Stimulated activated CD4-positive, alpha-beta T cell treated with anti-CD3 and anti-CD28 coated beads, Interleukin-4, amount 100 ng/mL, for 1 hour (primary cell): Measurements from ENCODE around the gene TSBP1.
"Not testable (repeated sequence)": the region's sequence is repeated elsewhere in the genome, so short reads cannot be mapped to it uniquely, and the experiment has no call there.

ENCODE experiments used
- DNase-seq: peaks from one replicate; pipeline ENCODE4 v3.0.0-alpha.2; 2020

The TSBP1 gene

GRCh38 chr6:32371229-32371628 is 474 bp downstream of the TSBP1 start:
- no peak for DNase-seq

- DNase-seq, result no peak
These were observed 1.2 kb downstream of the TSBP1 start for GRCh38 chr6:32370505-32370904.

- no peak for DNase-seq
These were observed 2.0 kb downstream of the TSBP1 start for GRCh38 chr6:32369660-32370059.

GRCh38 chr6:32367644-32368043 is 4.1 kb downstream of the TSBP1 start:
- DNase-seq, result no peak

- DNase-seq, result not testable (repeated sequence)
These were observed 12.5 kb downstream of the TSBP1 start for GRCh38 chr6:32359225-32359624.

DNA sequence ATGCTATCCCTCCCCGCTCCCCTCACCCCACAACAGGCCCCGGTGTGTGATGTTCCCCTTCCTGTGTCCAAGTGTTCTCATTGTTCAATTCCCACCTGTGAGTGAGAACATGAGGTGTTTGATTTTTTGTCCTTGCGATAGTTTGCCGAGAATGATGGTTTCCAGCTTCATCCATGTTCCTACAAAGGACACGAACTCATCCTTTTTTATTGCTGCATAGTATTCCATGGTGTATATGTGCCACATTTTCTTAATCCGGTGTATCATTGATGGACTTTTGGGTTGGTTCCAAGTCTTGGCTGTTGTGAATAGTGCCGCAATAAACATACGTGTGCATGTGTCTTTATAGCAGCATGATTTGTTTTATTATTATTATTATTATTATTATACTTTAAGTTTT is 13.2 kb downstream of the TSBP1 start:
- DNase-seq, result not testable (repeated sequence)

GRCh38 chr6:32355018-32355417 is 16.7 kb downstream of the TSBP1 start:
- no peak for DNase-seq

- DNase-seq, result no peak
These were observed 18.4 kb downstream of the TSBP1 start for GRCh38 chr6:32353348-32353747.

DNA sequence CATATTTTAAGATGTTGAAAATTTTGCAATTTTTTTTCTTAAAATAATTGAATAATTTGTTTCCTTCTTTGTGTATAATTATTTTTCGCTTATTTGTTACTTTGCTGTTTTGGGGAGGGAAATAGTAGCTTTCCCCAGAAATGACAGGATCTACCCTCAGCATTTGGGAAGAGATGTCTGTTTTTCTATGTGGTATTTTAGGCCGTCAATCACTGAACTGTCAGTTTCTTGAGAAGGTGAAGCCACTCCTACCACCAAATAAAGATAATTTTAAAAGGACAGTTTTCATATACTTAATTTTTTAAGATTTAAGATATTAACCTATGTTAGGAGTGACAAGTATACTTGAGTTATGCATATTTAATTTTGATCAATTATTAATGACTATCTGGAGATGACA is 31.5 kb downstream of the TSBP1 start:
- no peak for DNase-seq

GRCh38 chr6:32337186-32337805 is 34.4 kb downstream of the TSBP1 start:
- no peak for DNase-seq

GRCh38 chr6:32332433-32332832 is 39.3 kb downstream of the TSBP1 start:
- no peak for DNase-seq

GRCh38 chr6:32329141-32329540 is 42.6 kb downstream of the TSBP1 start:
- DNase-seq, result no peak

DNA sequence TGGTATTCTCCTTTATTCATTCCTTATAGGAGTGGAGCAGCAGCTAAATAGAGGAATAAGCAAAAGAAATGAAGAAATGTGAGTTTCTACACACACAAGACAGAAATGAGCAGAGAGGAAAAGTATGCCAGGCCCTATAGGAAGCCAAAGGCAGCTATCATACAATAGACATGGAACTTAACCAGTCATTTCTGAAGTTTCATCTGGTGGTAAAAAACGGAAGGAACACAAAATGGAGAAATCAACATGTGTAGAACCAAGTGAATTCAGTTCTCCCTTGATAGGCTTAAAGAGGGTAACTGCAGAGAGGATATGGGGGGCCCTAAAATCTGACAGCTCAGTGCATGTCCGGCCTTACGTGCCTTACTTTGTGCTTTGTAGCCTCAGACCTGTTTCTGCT is 44.6 kb downstream of the TSBP1 start:
- DNase-seq, result no peak

DNA sequence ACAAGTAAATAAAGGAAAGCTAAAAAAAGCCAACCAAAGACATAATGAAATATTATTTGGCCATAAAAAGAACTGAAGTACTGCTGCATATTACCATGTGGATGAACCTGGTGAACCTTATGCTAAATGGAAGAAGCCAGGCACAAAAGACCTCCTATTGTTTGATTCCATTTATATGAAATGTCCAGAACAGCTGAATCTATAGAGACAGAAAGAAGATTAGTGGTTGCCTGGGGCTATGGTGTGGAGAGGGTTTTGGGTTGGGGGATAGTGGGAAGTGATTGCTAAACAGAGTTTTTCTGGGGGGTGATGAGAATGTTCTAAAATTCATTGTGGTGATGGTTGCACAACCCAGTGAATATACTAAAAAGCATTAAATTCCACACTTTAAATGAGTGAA is 53.2 kb downstream of the TSBP1 start:
- no peak for DNase-seq

GRCh38 chr6:32317541-32317940 is 54.2 kb downstream of the TSBP1 start:
- DNase-seq, result no peak

DNA sequence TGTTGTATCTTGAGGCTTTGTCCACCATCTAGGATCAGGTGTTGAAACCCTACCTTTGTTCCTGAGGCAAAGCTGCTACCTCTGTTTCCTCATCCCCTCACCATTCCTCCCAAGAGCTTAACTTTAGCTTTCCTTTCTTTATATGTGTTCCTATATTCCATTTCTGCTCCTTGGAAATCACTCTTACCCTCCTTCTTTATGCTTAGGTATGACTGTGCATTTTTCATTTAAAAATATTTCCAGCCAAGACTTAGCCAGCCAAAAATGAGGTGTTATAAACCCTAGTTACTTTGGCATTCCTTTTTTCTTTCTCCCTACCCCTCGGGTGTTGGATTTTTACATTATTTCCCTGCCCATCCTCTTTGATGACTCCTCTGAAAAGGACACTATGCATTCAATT is 57.7 kb downstream of the TSBP1 start:
- no peak for DNase-seq

- no peak for DNase-seq
These were observed 72.9 kb downstream of the TSBP1 start for GRCh38 chr6:32298632-32299336.

GRCh38 chr6:32294980-32295379 is 76.7 kb downstream of the TSBP1 start:
- not testable (repeated sequence) for DNase-seq

DNA sequence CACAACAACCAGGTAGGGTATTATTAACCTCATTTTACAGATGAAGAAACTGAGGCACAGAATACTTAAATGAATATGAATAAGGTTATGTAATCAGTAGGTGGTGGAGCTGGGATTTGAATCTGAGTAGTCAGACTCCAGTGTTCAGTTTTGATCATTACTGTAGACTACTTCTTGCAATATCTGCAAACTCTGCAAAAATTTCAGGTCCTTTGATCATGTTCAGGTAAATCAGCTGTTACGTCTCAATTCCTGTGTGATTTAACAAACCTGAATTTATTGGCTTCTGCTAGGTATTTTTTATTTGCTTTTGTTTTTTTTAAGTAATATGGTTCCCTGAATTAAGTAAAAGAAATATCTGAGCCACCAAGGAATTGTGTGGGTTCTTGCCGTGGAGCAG is 77.1 kb downstream of the TSBP1 start:
- DNase-seq, result no peak

DNA sequence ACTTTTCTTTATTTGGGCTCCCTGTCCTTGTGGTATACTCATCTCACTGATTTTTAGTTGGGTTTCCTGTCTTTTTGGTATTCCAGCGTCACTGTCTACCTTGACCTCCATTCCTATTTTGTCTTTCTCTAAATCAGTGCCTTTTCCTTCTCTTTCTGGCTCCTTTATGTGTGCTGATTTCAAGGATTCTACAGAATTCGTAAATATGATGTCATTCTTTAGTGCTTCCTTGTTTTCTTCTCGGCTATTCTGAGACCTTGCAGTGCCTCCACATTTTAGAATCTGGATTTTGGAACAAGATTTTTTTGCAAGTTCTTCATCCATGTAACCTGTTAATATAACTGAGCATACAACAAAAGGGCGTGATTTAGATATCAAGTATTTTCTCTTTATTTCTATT is 78.0 kb downstream of the TSBP1 start:
- DNase-seq, result no peak

- no peak for DNase-seq
These were observed 80.2 kb downstream of the TSBP1 start for GRCh38 chr6:32291543-32291942.

DNA sequence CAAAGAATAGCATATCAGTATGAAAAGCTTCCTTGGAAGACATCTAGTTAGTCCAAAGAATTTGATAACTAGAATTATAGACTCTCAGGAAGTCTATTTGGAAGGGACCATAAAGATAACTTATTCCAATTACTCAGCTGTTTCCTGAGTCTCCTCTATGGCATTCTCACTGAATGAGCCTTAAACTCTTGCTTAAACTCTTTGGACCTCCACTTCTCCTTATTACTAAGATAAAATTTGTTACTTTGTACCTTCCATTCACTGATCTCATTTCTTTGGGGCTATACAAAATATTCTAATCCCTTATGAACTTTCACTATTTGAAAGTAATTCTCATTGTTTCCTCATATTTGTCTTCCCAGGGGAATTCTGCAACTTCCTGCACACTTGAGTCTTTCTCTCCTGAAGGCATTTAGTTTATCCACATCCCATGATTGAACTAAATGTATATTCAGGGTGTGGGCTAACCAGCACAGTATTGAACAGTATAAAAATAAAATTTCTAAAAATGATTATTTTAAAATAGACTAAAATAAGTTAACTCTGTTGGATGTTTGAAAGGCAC is 80.7 kb downstream of the TSBP1 start:
- DNase-seq, result no peak

GRCh38 chr6:32288426-32288825 is 83.3 kb downstream of the TSBP1 start:
- no peak for DNase-seq

DNA sequence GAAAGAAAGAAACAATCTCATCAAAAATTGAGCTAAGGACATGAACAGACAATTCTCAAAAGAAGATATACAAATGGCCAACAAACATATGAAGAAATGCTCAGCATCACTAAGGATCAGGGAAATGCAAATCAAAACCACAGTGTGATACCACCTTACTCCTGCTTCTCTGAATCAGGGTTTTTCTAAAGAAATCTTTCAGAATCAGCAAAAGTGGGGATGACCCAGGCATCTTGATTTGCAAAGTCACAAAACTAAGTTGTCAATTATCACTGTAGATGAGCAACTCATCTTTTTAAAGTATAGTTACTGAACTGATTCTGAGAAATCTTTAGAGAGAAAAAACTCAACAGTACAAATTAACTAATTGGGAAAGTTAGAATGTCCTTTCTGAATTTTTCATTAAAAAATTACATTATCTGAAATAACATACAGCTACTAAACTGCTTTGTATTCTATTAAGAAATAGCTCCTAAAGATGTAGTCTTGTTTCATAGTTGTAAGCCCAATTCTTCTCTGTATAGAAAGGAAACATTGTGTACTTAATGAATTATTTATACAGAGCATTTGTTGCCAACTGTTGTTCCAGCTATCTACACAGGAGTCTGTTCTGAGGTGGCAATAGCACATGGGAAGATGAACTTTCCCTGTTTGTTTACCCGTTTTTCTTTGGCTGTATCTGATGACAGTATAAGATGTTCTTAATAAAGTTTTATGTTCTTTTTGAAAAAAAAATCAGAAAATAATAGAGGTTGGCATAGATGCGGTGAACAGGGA is 97.7 kb downstream of the TSBP1 start:
- DNase-seq, result not testable (repeated sequence)
